Loucy (cell line): ENCODE measurements around the gene DACT2.

Source experiments
- CTCF ChIP-seq: fragments of 200-600 bp; sonication (generic); conservative IDR thresholded peaks from 2 replicates; pipeline ENCODE4 v1.5.1; 2014; ENCODE audit warnings: mild to moderate bottlenecking, antibody characterized with exemption, low read length
- EZH2phosphoT487 ChIP-seq: fragments of 200-600 bp; IDR thresholded peaks from 2 replicates; pipeline ENCODE4 v1.6.1; 2018; ENCODE audit warnings: antibody characterized with exemption, mild to moderate bottlenecking, moderate library complexity, borderline replicate concordance

GRCh38 chr6:168355716-168356522 lies 36.3 kb upstream of the DACT2 start:
- no peak for TF ChIP-seq CTCF
- no peak for TF ChIP-seq EZH2phosphoT487
